Peyer's patch (tissue), 4 donors: ENCODE results near the gene DPCD. TPM values are rescaled to one million over a fixed set of nuclear protein-coding genes. Genes with fewer than 3 reads are reported as not detected.

Source experiments
- DNase-seq, 3 donors: peaks; one replicate each; pipeline ENCODE4 v3.0.0-alpha.2; 2017 to 2019
- H3K27ac ChIP-seq, 4 donors: fragments of 200-600 bp; sonication (generic); one replicate each; pipeline ENCODE4 v1.5.1; 2016 to 2019
- H3K27me3 ChIP-seq, 2 donors: fragments of 200-600 bp; sonication (generic); one replicate each; pipeline ENCODE4 v1.5.1; 2019
- H3K36me3 ChIP-seq, 3 donors: fragments of 200-600 bp; sonication (generic); one replicate each; pipeline ENCODE4 v1.5.1; 2016 to 2019
- H3K4me1 ChIP-seq, 4 donors: fragments of 200-600 bp; sonication (generic); one replicate each; pipeline ENCODE4 v1.5.1; 2016 to 2019
- H3K4me3 ChIP-seq, 4 donors: fragments of 200-600 bp; sonication (generic); 1 replicate in 3 of 4; 2 replicates in 1 of 4; pipeline ENCODE4 v1.5.1; 2016 to 2019; ENCODE audit warnings: mild to moderate bottlenecking in 1 of 4
- H3K9me3 ChIP-seq, 4 donors: fragments of 200-600 bp; sonication (generic); one replicate each; pipeline ENCODE4 v1.5.1; 2016 to 2019; ENCODE audit warnings: mild to moderate bottlenecking in 1 of 4
- POLR2A ChIP-seq, 2 donors: fragments of 450-650 bp; IDR thresholded peaks; one replicate each; pipeline ENCODE4 v1.5.1; 2017; ENCODE audit warnings: antibody characterized with exemption in 2 of 2, mild to moderate bottlenecking in 2 of 2, moderate library complexity in 2 of 2
- total RNA-seq, 4 donors: library from RNA; depleted of rRNA; stranded (reverse); fragments of >200 nt; gene quantifications; one replicate each; pipeline ENCODE4 v1.1.0, GENCODE V29; 2016
- TF ChIP-seq, protein P1 (sequence below), 6 experiments: fragments of 450-650 bp in 4 of 6; fragments of 200-600 bp in 2 of 6; sonication (generic) in 1 of 6; IDR thresholded peaks; one replicate each; pipeline ENCODE4 v1.5.1; 2017 to 2019; ENCODE audit warnings: antibody characterized with exemption in 6 of 6, mild to moderate bottlenecking in 3 of 6, moderate library complexity in 1 of 6

Gene DPCD
- 10 to 100 TPM in 2 of 4 donors, 1 to 10 TPM in 2; 2.3 to 14.0 (median 8.5) TPM for total RNA-seq

DNA sequence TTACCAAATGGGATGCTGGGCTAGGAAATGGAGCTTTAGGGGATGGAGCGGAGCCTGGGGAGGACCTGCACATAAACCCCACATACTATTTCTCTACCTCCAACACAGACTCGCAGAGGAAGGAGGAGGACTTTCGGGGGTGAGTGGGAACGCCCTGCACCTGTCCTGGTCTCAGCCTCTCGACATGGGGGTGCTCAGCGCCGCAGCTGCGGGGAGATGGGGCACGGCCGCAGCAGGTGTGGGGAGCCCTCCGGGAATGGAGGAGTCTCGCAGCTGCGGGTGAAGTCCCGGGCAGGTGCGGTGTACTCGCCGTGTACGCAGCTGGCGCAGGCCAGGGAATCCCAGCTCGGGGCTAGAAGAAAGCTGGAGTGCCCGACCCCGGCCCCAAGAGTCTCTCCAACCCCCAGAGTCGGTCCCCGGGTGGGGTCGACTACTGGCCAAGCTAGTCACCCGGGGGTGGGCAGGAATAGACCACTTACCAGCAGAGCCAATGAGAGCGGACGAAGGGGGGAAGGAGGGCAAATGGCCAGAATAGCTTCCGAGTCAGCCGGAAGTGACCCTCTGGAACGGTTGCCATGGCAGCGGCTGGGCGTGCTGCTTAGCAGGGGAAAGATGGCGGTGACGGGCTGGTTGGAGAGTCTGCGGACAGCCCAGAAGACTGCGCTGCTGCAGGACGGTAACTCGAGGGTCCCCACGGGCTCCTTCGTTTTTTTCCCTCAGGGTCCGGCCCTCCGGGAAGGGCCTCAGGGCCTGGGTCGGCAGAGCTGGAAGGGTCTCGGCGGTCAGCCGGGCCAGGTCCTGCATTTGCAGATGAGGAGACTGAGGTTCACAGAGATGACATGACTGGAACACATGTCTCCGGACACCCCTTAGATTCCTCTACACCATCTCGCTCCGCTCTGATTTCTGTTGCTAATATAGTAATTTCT lies at the start of gene DPCD, which contains the start of gene POLL:
Gene DPCD, plus strand, starts transcription at position 597 of the 929 bp plus-strand sequence. Its CDS starts 16 bp downstream, at position 613.
Gene POLL, minus strand, starts transcription at position 533 of the 929 bp plus-strand sequence. CDS start 897 bp downstream, outside the sequence.
- Histone ChIP-seq H3K36me3 (peaks cover 0 to 14% (median 0%) of the 10 kb centered on the region in 3 donors), H3K27me3 (no peaks in the 10 kb centered on the region), H3K4me3 (peak within 1 kb of the TSS; percentile 59 to 96 (median 79)), H3K27ac (peak within 1 kb of the TSS; percentile 56 to 77 (median 76)), H3K4me1 (peaks cover 0 to 16% (median 0%) of the 10 kb centered on the region in 4 donors), H3K9me3 (no peaks in the 10 kb centered on the region)
- TF ChIP-seq, protein P1, sequence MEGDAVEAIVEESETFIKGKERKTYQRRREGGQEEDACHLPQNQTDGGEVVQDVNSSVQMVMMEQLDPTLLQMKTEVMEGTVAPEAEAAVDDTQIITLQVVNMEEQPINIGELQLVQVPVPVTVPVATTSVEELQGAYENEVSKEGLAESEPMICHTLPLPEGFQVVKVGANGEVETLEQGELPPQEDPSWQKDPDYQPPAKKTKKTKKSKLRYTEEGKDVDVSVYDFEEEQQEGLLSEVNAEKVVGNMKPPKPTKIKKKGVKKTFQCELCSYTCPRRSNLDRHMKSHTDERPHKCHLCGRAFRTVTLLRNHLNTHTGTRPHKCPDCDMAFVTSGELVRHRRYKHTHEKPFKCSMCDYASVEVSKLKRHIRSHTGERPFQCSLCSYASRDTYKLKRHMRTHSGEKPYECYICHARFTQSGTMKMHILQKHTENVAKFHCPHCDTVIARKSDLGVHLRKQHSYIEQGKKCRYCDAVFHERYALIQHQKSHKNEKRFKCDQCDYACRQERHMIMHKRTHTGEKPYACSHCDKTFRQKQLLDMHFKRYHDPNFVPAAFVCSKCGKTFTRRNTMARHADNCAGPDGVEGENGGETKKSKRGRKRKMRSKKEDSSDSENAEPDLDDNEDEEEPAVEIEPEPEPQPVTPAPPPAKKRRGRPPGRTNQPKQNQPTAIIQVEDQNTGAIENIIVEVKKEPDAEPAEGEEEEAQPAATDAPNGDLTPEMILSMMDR (IDR thresholded peaks at IDR 0.05), result no peak
- peak in 1 of 2 donors; percentile 19 for TF ChIP-seq POLR2A (IDR thresholded peaks at IDR 0.05)
- DNase-seq, result peak; percentile 97 to 99 (median 98)

DNA sequence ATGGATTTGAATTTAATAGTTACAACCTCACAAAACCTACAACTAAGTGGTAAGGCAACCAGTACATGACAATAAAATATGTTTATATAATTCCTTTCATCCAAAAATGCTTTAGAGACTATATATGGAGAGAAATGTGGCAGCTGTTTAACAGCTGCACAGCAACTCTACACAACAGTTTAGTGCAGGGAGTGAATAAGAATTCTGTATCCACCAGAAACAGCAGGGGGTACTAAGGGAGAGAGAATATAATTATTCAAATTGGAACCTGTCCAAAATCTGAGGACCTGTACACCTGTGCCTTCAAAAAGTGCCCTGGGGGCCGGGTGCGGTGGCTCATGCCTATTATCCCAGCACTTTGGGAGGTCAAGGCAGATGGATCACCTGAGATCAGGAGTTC lies 49.7 kb upstream of the DPCD start:
- Histone ChIP-seq H3K4me1 (no peaks in the 10 kb centered on the region), H3K9me3 (no peaks in the 10 kb centered on the region), H3K36me3 (peaks cover 0 to 9% (median 0%) of the 10 kb centered on the region in 3 donors), H3K27me3 (no peaks in the 10 kb centered on the region), H3K4me3 (no peak overlapping the region), H3K27ac (no peak overlapping the region)
- TF ChIP-seq, protein P1 (IDR thresholded peaks at IDR 0.05), result no peak
- no peak for TF ChIP-seq POLR2A (IDR thresholded peaks at IDR 0.05)
- no peak for DNase-seq

GRCh38 chr10:101545898-101546297 lies 42.2 kb upstream of the DPCD start:
- Histone ChIP-seq H3K9me3 (no peaks in the 10 kb centered on the region), H3K27me3 (no peaks in the 10 kb centered on the region)
- no peak for DNase-seq

DNA sequence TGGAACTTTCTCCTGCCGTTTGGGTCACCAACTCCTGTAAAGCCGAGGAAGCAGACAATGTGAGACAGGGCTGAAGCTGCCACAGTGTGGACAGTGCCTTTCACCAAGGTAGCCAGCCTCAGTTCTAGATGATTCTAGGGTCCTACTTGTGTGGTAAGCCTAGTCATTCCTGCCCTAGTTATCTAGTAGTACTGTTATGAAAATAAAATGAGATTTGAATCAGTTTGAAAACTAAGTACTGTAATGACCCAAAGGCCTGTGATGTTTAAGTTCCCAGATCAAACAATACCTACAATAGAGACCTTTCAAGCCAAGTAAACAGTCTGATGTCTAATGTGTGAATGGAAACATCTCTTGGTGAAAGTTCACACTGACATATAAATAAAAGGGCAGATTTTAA lies 37.2 kb upstream of the DPCD start:
- TF ChIP-seq POLR2A (IDR thresholded peaks at IDR 0.05), result no peak
- TF ChIP-seq, protein P1 (IDR thresholded peaks at IDR 0.05), result no peak
- Histone ChIP-seq H3K27me3 (no peaks in the 10 kb centered on the region), H3K27ac (no peak overlapping the region), H3K9me3 (no peaks in the 10 kb centered on the region), H3K4me3 (no peak overlapping the region), H3K4me1 (no peaks in the 10 kb centered on the region), H3K36me3 (peaks cover 0 to 19% (median 0%) of the 10 kb centered on the region in 3 donors)
- no peak for DNase-seq

More at GRCh38 chr10:101545898-101546297, 42.2 kb upstream of the DPCD start:
- TF ChIP-seq, protein P1 (IDR thresholded peaks at IDR 0.05), result no peak
- no peak for TF ChIP-seq POLR2A (IDR thresholded peaks at IDR 0.05)
- Histone ChIP-seq H3K36me3 (no peaks in the 10 kb centered on the region), H3K4me1 (no peaks in the 10 kb centered on the region), H3K27ac (no peak overlapping the region), H3K4me3 (no peak overlapping the region)

DNA sequence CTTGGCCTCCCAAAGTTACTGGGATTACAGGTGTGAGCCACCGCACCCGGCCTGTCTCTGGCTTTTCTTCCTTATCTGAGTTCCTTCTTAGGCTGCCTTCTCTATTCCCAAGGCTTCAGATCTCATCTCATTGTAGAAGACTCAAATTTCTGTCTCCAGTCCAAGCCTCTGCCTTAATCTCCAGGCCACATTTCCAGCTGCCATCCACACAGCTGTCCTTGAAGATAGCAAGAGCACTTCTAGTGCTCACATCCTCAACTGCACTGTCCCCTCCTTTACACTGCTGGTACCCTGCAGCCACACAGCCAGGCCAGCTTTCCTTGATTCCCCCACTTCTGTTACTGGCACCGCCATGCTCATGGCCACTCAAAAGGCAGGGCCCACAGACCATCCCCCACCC lies 35.7 kb upstream of the DPCD start:
- no peaks in the 10 kb centered on the region for H3K4me1 ChIP-seq
- H3K4me3 ChIP-seq, result no peak overlapping the region
- no peaks in the 10 kb centered on the region for H3K27me3 ChIP-seq
- H3K27ac ChIP-seq, result no peak overlapping the region
- no peaks in the 10 kb centered on the region for H3K9me3 ChIP-seq
- no peak for DNase-seq
- TF ChIP-seq, protein P1 (IDR thresholded peaks at IDR 0.05), result no peak
- no peak for TF ChIP-seq POLR2A (IDR thresholded peaks at IDR 0.05)
- peaks cover 0 to 19% (median 0%) of the 10 kb centered on the region in 3 donors for H3K36me3 ChIP-seq
